A673 (cell line): ENCODE measurements around the gene NMNAT3.

Experiments used
- CTCF ChIP-seq: fragments of 300-800, 200-600 bp; sonication (generic); conservative IDR thresholded peaks from 2 replicates; pipeline ENCODE4 v1.5.1; 2017; ENCODE audit warnings: low read depth, mild to moderate bottlenecking, antibody characterized with exemption, low read length, moderate library complexity, mixed read lengths
- EZH2 ChIP-seq: fragments of 200-600 bp; sonication (generic); IDR thresholded peaks from 2 replicates; pipeline ENCODE4 v1.6.1; 2017; ENCODE audit warnings: borderline replicate concordance, low read depth, mild to moderate bottlenecking, mixed read lengths, antibody characterized with exemption, low read length; ENCODE audit not compliant: poor library complexity, severe bottlenecking

- no peak for TF ChIP-seq EZH2
- no peak for TF ChIP-seq CTCF
These were observed 125.0 kb downstream of the NMNAT3 start for GRCh38 chr3:139552632-139553365.
